Calu3 (cell line): ENCODE data around the gene KLRB1. TPM values are rescaled to one million over a fixed set of nuclear protein-coding genes. Genes with fewer than 3 reads are reported as not detected.
"Not testable (repeated sequence)": the region's sequence is repeated elsewhere in the genome, so short reads cannot be mapped to it uniquely, and the experiment has no call there.

Experiments
- BruUV-seq: library from RNA; stranded (reverse); fragments of 400-500 nt; replicated peaks from 2 replicates; lab custom pipeline; 2021; lab: Mats Ljungman, UMichigan
- CTCF ChIA-PET: fragments of 300-600 bp; sonication (Branson Sonifier 250); formaldehyde crosslinking; loops from one replicate; lab custom pipeline; 2022; ENCODE audit warnings: antibody characterized with exemption; lab: Charles Lee
- DNase-seq: peaks from one replicate; pipeline ENCODE4 v3.0.0; 2022
- H3K27ac Mint-ChIP-seq: one replicate; pipeline ENCODE4 v1.8.0; 2022; ENCODE audit warnings: mixed read lengths; ENCODE audit not compliant: unreplicated experiment
- H3K27me3 Mint-ChIP-seq: one replicate; pipeline ENCODE4 v1.8.0; 2022; ENCODE audit warnings: mixed read lengths; ENCODE audit not compliant: unreplicated experiment
- H3K36me3 Mint-ChIP-seq: one replicate; pipeline ENCODE4 v1.8.0; 2022; ENCODE audit warnings: mild to moderate bottlenecking, moderate library complexity, mixed read lengths; ENCODE audit not compliant: insufficient read depth, unreplicated experiment
- H3K4me1 Mint-ChIP-seq: one replicate; pipeline ENCODE4 v1.8.0; 2022; ENCODE audit warnings: mild to moderate bottlenecking, low read depth, mixed read lengths; ENCODE audit not compliant: unreplicated experiment
- H3K4me3 Mint-ChIP-seq: one replicate; pipeline ENCODE4 v1.8.0; 2022; ENCODE audit warnings: mild to moderate bottlenecking, low read depth, moderate library complexity, mixed read lengths; ENCODE audit not compliant: unreplicated experiment
- H3K9me3 Mint-ChIP-seq: one replicate; pipeline ENCODE4 v1.8.0; 2022; ENCODE audit warnings: low read depth, mixed read lengths; ENCODE audit not compliant: unreplicated experiment
- intact Hi-C: fragments of 100-400 bp; cut with micrococcal nuclease; formaldehyde crosslinking; loops from one replicate; pipeline ENCODE4 v1.10.0; 2022; ENCODE audit not compliant: unreplicated experiment
- total RNA-seq: library from RNA; stranded (reverse); gene quantifications from 2 replicates; pipeline ENCODE4 v1.2.3, GENCODE V29; 2022
- TF ChIP-seq, protein P1 (sequence below): fragments of 200-600 bp; IDR thresholded peaks from one replicate; pipeline ENCODE4 v1.8.0; 2022; ENCODE audit warnings: antibody characterized with exemption; ENCODE audit not compliant: unreplicated experiment

Gene KLRB1
- total RNA-seq, 1 experiment from 2014 or later, result not detected

DNA sequence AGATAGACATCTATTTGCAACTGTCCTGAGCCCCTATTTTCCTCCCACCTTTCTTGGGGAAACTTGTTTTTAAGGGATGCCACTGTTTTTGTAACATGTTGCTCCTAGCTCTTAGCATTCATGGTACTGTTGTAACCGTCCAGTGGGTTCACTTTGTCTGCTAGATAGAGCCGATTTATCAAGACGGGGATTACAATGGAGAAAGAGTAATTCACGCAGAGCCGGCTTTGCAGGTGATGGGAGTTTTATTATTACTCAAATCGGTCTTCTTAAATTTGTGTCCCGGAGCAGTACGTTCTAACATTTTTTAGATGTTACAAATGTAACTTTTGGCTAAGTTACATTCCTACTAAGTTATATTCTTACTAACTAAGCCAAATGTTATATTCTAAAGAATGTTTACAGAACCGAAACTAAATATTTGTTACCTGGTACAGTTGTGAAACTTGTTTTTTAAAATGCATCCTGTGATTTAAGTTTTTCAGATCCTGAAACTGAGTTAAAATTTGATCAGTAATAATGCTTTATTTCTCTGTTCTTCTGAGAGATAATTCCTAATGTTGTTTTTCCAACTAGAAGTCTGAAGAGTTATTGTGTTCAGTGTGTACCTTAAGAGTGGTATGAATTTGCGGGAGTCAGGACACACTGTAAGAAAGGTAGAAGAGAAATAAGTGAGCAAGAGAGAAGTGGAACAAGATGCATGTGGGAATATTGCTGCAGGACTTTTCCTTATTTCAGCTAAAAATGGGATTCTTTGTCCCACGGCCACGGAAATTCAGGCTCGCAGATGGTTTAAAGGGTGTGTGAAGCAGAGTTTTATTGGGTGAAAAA lies 41.2 kb upstream of the KLRB1 start:
- BruUV-seq, result no TSS peak
- H3K4me3 Mint-ChIP-seq, result peak overlapping the region; percentile 78
- H3K9me3 Mint-ChIP-seq, result no peaks in the 10 kb centered on the region
- intact Hi-C loops, result no loop called here
- H3K27ac Mint-ChIP-seq, result peak overlapping the region; percentile 83
- CTCF ChIA-PET, result interaction anchor here (0.7 to 1.8 kb wide), 2 partner anchors 59 to 102 kb away, joined by 3 to 5 read pairs; no protein-coding TSS in a partner anchor
- H3K27me3 Mint-ChIP-seq, result no peaks in the 10 kb centered on the region
- peaks cover 40% of the 10 kb centered on the region for H3K4me1 Mint-ChIP-seq
- DNase-seq, result no peak
- TF ChIP-seq, protein P1, sequence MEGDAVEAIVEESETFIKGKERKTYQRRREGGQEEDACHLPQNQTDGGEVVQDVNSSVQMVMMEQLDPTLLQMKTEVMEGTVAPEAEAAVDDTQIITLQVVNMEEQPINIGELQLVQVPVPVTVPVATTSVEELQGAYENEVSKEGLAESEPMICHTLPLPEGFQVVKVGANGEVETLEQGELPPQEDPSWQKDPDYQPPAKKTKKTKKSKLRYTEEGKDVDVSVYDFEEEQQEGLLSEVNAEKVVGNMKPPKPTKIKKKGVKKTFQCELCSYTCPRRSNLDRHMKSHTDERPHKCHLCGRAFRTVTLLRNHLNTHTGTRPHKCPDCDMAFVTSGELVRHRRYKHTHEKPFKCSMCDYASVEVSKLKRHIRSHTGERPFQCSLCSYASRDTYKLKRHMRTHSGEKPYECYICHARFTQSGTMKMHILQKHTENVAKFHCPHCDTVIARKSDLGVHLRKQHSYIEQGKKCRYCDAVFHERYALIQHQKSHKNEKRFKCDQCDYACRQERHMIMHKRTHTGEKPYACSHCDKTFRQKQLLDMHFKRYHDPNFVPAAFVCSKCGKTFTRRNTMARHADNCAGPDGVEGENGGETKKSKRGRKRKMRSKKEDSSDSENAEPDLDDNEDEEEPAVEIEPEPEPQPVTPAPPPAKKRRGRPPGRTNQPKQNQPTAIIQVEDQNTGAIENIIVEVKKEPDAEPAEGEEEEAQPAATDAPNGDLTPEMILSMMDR, result no peak
- peaks cover 27% of the 10 kb centered on the region for H3K36me3 Mint-ChIP-seq

DNA sequence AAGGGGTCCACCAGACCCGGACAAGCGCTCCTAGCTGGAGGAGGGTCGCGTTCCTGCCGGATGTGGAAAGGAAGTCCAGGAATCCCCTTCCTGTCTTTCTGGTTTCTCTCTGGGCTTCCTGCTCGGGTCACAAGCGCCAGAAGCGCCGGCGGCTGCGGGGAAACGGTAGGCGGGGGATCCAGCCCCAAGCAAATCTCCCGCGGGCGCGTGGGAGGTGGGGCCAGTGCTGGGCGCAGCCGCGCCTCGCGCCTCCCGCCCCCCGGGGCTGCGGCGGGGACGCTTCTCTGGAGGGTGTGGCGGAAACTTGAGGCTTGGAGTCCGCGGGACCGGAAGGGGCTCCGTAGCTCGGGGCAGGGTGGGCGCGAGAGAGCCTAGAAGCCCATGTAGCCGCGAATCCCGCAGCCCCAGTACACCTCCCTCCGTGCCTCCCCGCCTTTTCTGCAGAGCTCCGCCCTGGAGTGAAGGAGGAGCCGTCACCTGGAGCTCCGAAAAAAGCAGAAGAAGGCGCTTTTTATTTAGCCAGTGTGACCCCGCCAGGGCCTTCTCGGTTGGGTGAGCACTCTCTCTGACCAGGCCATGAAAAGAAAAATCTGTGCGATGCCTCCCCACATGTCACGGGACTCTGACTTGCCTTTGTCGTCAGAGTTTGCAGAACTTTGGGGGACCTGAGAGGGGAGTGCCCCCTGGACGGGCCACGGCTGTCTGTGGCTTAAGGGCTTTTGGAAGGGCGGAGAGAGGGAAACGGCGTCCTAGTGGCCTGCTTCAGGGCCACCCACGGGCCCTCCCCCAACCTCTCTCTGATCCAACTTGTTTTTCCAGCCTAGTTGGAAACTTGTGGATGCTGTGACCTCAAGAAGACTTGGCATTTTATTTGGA lies 40.3 kb upstream of the KLRB1 start:
- CTCF ChIA-PET, result interaction anchor here (0.7 to 1.8 kb wide), 3 partner anchors 60 to 102 kb away, joined by 3 to 6 read pairs (median 5); no protein-coding TSS in a partner anchor
- peak overlapping the region; percentile 78 for H3K4me3 Mint-ChIP-seq
- H3K36me3 Mint-ChIP-seq, result peaks cover 25% of the 10 kb centered on the region
- peak overlapping the region; percentile 83 for H3K27ac Mint-ChIP-seq
- intact Hi-C loops, result no loop called here
- H3K4me1 Mint-ChIP-seq, result peaks cover 40% of the 10 kb centered on the region
- H3K9me3 Mint-ChIP-seq, result no peaks in the 10 kb centered on the region
- TF ChIP-seq, protein P1, result no peak
- H3K27me3 Mint-ChIP-seq, result no peaks in the 10 kb centered on the region
- TSS peak; percentile 58 for BruUV-seq
- DNase-seq, result peak; percentile 84

DNA sequence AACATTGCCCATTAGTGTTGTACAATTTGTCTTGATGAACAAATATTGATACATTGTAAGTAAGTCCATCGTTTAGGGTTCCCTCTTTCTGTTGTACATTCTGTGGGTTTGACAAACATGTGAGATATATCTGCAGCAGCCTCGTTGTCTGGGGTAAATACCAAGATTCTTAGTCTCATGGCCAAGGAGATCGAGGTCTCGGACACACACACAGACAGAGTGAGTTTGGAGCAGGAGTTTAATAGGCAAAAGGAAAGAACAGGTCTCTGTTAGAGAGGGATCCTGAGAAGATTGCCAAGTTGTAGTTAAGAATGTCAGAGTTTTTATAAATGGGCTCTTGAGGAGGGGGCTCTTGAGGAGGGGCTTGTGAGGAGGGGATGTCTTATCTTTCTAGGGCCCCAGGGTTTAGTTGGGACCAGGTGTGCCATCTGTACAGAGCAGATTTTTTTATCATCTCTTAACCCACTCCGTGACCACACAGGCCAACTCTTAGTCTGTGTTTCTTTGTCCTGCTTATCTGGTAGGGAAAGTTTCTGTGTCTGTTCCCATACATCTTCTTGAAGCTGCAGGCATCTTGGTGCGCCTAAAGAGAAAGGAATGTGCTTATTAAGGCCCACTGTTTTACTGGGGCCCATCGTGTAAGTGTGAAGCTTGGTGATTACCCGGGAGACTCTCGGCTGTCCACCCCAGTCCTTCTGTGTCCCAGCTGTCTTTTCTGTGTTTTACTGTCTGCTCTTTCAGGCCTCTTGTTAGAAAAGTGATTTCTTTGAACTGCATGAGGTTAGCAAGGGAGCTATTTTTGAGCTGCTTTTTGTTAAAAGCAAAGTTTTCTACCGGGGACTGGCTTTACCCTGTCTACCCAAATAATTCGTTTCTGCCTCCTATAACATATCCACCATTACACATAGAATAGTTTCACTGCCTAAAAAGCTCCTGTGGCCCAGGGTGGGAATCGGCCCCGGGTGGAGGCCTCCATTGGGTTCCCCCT lies 39.4 kb upstream of the KLRB1 start:
- Mint-ChIP-seq H3K4me3 (peak overlapping the region; percentile 78), H3K27ac (peak overlapping the region; percentile 71), H3K36me3 (peaks cover 25% of the 10 kb centered on the region), H3K27me3 (no peaks in the 10 kb centered on the region), H3K9me3 (no peaks in the 10 kb centered on the region), H3K4me1 (peaks cover 40% of the 10 kb centered on the region)
- BruUV-seq, result TSS peak; percentile 72
- CTCF ChIA-PET, result interaction anchor here (1.2 to 1.8 kb wide), 2 partner anchors 61 to 96 kb away, joined by 5 to 6 read pairs; no protein-coding TSS in a partner anchor
- no peak for DNase-seq
- TF ChIP-seq, protein P1, result no peak
- intact Hi-C loops, result no loop called here

DNA sequence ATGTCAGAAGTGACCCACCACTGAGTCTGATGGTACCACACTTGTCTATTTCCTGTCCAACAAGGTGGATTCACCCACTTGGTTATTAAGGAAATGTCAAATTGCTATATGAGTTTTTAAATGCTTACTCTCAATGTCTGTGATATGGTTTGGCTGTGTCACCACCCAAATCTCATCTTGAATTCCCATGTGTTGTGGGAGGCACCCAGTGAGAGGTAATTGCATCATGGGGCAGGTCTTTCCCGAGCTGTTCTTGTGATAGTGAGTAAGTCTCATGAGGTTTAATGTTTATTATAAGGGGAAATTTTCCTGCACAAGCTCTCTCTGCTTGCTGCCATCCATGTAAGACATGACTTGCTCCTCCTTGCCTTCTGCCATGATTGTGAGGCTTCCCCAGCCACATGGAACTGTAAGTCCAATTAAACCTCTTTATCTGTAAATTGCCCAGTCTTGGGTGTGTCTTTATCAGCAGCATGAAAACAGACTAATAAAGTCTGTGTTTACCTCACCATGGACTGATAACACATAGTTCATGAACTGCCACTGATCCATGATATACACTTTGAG lies 37.4 kb upstream of the KLRB1 start:
- H3K9me3 Mint-ChIP-seq, H3K27ac Mint-ChIP-seq, DNase-seq, BruUV-seq, H3K27me3 Mint-ChIP-seq, CTCF ChIA-PET, H3K4me3 Mint-ChIP-seq, intact Hi-C loops: not testable (repeated sequence)
- H3K36me3 Mint-ChIP-seq, result peaks cover 25% of the 10 kb centered on the region
- H3K4me1 Mint-ChIP-seq, result peaks cover 21% of the 10 kb centered on the region
